COLO829 (cell line): ENCODE measurements around the gene HOXA1.

ENCODE experiments used
- DNase-seq: peaks from one replicate; pipeline ENCODE4 v3.0.0; 2012; ENCODE audit warnings: low spot score

HOXA1 gene

GRCh38 chr7:27091941-27092818, 3.6 kb downstream of the HOXA1 start:
- no peak for DNase-seq

GRCh38 chr7:27091105-27091504, 4.7 kb downstream of the HOXA1 start:
- DNase-seq = no peak

GRCh38 chr7:27088002-27088922, 7.5 kb downstream of the HOXA1 start:
- DNase-seq = no peak

- DNase-seq = no peak
Observed at GRCh38 chr7:27083646-27084045, 12.2 kb downstream of the HOXA1 start.

GRCh38 chr7:27082171-27082570, 13.6 kb downstream of the HOXA1 start:
- no peak for DNase-seq

- DNase-seq = no peak
Observed at GRCh38 chr7:27080844-27081436, 14.9 kb downstream of the HOXA1 start.

- no peak for DNase-seq
Observed at GRCh38 chr7:27079234-27079975, 16.4 kb downstream of the HOXA1 start.

GRCh38 chr7:27078616-27079233, 17.1 kb downstream of the HOXA1 start:
- no peak for DNase-seq

- no peak for DNase-seq
Observed at GRCh38 chr7:27073076-27073475, 22.7 kb downstream of the HOXA1 start.

GRCh38 chr7:27071622-27072390, 24.0 kb downstream of the HOXA1 start:
- DNase-seq = peak; percentile 46

- no peak for DNase-seq
Observed at GRCh38 chr7:27068259-27068658, 27.5 kb downstream of the HOXA1 start.

GRCh38 chr7:27066148-27066547, 29.7 kb downstream of the HOXA1 start:
- no peak for DNase-seq

- no peak for DNase-seq
Observed at GRCh38 chr7:27065709-27066108, 30.1 kb downstream of the HOXA1 start.

- no peak for DNase-seq
Observed at GRCh38 chr7:27064661-27065060, 31.1 kb downstream of the HOXA1 start.

GRCh38 chr7:27064159-27064558, 31.6 kb downstream of the HOXA1 start:
- no peak for DNase-seq

GRCh38 chr7:27062946-27063345, 32.9 kb downstream of the HOXA1 start:
- DNase-seq = no peak

- no peak for DNase-seq
Observed at GRCh38 chr7:27053153-27053552, 42.6 kb downstream of the HOXA1 start.

GRCh38 chr7:27051451-27051850, 44.3 kb downstream of the HOXA1 start:
- no peak for DNase-seq

- no peak for DNase-seq
Observed at GRCh38 chr7:27048438-27048837, 47.4 kb downstream of the HOXA1 start.

GRCh38 chr7:27046854-27047549, 48.8 kb downstream of the HOXA1 start:
- DNase-seq = peak; percentile 37
